Activated CD4-positive, alpha-beta T cell treated with anti-CD3 and anti-CD28 coated beads, Interleukin-2, Interleukin-4, amounts not matched to agents 100 ng/mL and 50 ng/mL, durations not matched to agents 16 hours and 8 hours (primary cell): ENCODE measurements around the gene ABCG1.
"Not testable (repeated sequence)": the region's sequence is repeated elsewhere in the genome, so short reads cannot be mapped to it uniquely, and the experiment has no call there.

Experiments used
- DNase-seq: peaks from one replicate; pipeline ENCODE4 v3.0.0-alpha.2; 2020; ENCODE audit warnings: low spot score

The ABCG1 gene

DNA sequence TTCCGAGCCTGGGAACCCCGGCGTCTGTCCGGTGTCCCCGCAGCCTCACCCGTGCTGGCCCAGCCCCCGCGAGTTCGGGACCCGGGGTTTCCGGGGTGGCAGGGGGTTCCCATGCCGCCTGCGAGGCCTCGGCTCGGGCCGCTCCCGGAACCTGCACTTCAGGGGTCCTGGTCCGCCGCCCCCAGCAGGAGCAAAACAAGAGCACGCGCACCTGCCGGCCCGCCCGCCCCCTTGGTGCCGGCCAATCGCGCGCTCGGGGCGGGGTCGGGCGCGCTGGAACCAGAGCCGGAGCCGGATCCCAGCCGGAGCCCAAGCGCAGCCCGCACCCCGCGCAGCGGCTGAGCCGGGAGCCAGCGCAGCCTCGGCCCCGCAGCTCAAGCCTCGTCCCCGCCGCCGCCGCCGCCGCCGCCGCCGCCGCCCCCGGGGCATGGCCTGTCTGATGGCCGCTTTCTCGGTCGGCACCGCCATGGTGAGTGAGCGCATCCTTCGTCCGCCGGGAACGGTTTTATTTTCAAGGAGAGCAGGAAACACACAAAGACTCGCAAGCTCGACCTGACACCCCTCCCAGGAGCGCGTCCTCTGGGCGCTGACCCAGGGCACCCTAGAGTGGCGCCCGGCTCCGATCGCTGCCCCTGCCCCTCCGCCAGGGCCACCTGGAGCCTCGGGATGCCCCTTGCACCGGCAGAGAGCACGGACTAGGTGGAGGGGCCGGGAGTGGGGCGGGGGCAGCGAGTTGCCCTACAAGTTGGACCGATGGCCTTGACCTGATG, at the start of gene ABCG1:
ABCG1 (plus strand) TSS at position 305 of the 770 bp plus-strand sequence; CDS start at position 428, 123 bp downstream.
- DNase-seq, result peak; percentile 10

DNA sequence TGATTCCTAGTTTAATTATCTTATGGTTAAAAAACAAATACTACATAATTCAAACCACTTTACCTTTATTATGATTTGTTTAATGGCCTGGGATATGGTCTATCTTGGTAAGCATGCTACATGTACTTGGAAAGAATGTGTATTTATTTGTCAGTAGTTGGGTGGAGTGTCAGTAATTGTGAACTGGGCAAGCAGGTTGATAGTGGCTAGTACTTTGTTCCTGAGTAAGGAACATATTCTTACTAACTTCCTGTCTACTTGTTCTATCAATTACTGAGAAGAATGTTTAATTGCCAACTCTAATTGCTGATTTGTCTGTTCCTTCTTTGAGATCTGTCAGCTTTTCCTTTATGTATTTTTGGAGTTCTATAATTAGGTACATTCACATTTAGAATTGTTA, 49.2 kb upstream of the ABCG1 start:
- no peak for DNase-seq

DNA sequence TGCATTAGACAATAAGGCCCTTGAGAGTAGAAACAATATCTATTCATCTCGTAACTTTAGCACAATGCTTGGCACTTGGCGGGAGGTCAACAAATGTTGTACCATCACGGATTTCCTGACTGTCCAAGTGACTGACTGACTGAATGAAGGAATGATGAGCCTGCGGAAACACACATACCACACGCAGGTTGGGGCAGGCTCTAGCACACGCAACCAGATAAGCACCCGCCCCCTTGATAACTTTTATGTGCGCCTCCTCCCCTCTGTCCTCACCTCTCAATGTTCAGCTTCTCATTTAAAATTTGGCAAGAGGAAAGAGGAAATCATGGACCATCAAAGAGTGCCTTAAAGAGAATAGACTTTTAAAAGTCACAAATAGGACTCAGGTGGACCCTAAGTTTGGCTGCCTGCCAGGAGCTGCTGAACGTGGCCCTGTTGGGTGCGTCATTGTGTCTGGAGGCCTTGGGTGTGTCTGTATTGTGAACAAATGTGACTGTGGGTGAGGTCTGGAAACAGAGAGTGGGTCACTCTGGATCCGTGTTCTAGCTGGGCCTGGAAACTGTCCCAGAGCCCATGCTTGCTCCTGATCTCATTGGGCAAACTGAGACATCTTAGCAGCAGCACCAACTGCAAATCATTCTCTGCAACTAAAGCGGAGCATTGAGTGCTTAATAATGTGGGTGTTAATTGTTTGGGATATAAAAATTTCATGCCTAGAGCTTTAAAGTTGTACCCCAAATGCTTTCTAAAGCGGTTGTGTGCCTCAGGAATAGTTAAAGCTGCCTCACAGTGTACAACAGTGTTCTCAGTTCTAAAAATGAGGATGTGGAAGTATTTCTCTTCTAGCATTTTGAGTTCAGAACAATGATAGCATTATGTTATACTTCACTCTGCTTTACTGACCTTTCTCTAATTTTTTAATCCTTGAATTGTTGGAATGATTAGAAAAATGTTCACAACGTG, 47.6 kb upstream of the ABCG1 start:
- no peak for DNase-seq

DNA sequence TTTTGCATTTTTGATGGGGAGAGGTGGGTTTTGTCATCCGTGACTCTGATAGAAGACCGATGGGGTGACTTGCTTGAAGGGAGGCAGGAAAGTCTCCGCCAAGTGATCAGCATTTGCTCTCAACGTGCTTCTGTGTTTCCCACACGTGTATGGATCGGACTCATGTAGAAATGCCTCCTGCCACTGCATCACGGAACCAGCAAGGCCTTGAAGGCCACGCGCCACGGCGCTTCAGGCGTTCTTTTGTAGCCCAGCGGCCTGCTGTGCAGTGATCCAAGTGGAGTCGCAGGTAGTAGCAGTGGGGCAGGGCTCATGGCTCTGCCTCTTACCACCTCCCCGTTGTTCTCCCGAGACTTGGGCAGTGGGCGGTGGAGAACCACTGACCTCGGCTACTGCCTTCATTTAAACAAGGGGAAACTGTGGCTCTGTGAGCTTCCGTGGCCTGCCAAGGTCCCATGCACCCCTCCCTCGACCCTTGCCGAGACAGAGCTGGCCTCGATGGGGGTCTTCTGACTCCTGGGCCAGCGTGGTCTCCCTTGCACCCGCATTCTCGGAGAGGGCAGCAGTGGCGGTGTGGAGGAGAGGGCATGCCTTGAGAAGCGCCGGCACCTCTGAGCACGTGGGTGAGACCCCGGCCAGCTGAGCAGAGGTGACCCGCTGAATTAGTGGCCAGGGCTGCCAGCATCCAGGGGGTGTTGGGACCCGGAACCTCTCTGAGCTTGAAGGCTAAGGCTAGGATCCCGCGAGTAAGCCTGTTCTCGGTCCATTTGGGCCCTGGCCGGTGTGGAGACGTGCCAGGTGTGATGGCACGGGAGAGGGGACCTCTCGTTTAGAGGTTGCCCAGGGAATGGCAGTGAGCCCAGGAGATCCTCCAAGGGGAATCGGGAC, 46.1 kb upstream of the ABCG1 start:
- DNase-seq, result no peak

DNA sequence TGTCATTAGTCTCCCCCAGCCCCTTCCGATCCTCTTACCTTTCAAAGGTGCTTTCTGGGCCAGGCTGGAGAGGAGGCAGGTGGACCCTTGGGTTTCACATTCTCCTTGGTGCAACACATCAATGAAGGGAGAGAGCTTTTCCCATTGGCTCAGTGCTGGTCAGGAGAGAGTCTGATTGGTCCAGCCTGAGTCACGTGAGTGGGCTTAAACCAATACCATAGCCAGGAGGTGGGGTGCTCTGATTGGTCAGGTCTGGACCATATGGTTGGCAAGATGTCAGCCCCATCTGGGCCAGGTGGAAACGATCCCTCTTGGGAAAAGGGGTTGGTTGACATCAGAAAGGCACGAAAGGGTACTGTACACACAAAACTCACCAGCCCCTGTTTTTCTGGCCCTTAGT, 44.8 kb upstream of the ABCG1 start:
- DNase-seq, result no peak

DNA sequence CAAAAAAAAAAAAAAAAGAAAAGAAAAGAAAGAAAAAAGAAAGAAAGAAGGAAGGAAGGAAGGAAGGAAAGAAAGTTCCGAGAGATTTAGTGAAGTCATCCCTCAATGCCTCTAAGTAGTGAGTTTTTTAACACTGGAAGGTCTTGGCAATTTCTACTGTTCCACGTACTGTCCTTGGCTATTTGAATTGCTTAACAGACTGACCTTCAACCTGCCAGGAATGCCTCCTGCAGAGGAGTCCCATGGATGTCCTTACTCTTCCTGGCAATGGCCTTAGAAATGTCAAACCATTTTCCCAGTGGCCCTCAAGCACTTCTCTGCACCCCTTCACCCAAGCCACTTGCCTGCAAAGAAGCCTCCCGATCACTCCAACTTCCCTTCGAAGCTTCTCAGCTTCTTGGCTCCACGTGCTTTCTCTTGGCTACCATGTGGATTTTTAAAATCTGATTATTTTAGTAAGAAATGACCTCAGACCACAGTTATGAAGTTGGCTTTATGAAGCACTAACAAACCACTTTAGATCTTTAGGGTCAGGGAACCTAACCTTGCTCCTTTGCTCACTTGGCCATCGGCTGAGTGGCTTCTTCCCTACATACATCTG, 43.7 kb upstream of the ABCG1 start:
- no peak for DNase-seq

DNA sequence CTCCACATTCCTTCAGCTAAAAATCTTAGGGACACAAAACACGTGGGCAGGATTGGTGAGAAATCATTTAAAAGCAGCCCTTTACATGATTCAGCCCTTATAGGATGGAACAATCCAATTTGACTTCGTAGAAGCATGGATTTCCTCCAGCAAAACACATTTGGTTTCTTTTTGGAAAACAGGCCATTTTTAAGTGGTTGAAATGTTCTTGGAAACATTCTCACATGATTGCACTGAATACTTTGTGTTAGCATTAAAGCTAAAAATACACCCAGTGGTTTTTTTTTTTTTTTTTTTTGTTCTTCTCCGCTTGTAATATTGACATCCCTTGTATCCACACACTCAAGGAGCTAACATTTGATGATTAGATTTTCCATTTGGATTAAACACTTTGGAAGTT, 42.1 kb upstream of the ABCG1 start:
- DNase-seq, result no peak

DNA sequence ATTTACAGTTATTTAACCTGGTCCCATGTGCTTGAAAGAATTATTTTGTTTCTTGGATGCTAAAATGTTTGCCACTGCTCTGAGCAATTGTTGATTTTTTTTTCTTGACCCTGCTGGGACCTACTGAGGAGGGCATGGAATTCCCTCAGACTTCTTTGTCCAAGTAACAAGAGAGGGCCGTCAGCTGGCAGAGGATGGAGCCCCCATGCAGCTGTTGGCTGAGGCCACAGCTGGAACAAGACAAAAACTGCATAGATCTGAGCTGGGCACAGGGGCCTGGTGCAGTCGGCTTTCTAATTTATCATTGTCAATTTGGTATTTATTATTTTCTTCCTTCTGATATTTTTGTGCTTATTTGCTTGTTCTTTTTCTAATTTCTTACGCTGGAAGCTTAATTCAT, 39.6 kb upstream of the ABCG1 start:
- DNase-seq, result no peak

DNA sequence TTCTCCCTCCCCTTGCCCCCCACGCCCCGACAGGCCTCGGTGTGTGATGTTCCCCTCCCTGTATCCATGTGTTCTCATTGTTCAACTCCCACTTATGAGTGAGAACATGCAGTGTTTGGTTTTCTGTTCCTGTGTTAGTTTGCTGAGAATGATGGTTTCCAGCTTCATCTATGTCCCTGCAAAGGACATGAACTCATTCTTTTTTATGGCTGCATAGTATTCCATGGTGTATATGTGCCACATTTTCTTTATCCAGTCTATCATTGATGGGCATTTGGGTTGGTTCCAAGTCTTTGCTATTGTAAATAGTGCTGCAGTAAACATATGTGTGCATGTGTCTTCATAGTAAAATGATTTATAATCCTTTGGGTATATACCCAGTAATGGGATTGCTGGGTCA, 38.9 kb upstream of the ABCG1 start:
- not testable (repeated sequence) for DNase-seq

DNA sequence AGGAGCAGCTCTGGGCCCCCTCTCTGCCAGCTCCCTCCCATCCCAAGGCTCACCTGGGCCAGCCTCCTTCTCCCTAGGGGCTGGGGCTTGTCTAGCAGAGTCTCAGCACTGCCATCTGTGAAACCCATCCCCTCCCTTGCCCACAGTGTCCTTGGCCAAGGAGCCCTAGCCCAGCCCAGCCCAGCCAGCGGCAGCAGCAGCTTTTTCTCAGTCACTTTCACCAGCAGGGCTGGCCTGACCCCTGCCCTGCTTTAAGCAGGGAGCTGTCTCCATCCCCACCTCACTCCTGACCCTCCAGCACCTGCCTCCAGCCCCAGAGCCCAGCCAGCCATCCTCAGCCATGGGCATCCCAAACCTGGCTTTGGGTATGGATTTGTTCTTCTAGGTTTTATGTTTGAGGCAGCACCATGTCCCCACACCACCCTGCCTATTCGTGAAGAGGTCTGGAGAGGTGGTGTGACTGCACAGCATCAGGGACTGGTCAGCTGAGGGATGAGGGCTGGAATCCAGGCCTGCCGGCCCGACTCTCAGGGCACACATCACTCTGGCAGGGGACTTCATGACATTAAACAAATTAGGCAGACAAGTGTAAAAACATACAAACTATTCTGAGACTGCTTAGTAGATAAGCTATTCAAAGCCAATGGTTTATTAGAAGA, 36.1 kb upstream of the ABCG1 start:
- no peak for DNase-seq

DNA sequence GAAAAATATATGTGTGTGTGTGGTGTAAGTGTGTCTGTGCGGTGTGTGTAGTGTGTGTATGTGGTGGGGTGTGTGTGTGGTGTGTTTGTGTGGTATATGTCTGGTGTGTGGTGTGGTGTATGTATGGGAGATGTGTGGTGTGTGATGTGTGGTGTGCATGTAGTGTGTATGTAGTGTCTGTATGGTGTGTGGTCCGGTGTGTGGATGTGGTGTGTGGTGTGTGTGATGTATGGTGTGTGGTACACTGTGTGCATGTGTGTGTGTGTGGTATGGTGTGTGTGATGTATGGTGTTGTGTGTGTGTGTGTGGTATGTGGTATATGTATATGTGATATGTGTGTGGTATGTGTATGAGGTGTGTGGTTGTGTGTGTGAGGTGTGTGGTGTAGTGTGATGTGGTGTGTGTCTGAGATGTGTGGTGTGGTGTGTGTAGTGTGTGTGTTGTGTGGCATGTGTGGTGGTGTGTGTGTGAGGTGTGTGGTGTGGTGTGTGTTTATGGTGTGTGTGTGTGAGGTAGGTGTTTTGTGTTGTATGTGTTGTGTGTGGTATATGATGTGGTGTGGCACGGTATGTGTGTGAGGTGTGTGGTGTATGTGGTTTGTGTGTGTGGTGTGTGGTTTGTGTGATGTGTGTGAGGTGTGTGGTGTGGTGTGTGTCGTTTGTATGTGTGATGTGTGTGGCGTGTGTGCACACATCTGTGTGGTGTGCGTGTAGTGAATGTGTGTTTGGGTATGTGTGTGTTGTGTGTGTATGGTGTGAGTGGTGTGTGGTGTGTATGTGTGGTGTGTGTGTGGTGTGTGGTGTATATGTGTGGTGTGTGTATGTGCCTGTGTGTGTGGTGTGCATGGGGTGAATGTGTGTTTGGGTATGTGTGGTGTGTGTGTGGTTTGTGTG, 35.3 kb upstream of the ABCG1 start:
- DNase-seq, result no peak

DNA sequence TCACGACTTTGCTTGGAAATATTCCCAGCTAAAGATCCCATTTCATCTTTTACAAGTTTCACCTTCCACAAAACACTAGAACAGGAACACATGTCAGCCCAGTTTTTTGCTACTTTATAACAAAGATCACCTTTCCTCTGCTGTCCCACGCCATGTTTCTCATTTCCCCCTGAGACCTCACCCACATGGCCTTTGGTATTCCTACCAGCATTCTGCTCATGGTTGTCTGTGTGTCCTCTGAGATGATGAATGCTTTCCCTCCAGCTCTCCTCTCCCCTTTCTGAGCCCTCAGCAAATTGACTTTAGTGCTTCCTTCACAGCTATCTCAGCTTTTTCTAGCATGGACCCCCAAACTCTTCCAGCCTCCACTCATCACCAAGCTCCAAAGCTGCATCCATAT, 32.3 kb upstream of the ABCG1 start:
- DNase-seq, result no peak

DNA sequence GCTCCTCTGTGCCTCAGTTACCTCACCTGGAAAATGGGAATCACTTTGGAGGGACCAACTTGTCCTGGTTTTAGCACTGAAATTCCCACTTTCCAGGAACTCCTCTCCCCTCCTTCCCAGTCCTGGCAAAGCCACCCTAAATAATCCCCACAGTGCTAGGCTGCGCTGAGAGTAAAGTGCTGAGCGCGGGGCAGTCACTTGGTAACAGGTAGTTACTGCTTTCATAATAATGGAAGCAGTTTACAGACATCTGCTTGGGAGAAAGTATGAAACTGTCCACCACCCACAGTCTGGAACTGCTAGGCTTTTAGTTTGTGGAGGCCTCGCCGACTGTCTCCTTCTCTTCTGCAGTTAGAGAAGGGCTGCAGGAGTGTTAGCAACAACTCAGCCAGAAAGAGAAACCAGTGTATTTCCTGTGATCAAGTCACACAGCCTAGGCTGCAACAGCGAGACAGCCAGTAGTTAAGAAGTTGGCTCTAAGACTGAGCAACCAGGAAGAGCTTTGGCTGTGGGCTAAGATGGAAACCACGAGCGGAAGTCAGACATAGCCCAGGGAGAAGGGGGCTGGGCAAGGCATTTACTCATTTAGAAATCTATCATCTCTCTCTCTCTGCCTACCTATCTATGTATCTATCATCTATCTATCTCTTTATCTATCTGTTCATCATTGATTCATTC, 30.8 kb upstream of the ABCG1 start:
- DNase-seq, result peak; percentile 94

DNA sequence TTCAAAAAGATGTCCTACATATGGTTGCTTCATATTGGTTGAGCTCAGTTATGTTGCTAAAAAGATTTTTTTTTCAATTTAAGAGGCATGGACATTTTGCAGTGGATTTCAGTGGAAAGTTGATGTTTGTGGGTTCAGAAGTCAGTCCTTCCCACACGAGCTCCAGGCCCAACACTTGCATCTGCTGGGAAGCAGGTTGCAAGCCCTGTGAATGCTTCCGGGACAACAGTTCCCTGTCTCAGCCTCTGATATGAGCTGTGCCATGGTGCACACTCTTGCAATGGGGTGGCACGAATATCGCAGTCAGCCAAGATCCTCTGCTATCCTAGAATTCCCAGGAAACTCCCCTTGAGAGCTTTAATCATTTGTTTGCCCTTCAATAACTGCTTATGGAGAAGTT, 30.3 kb upstream of the ABCG1 start:
- DNase-seq, result no peak

DNA sequence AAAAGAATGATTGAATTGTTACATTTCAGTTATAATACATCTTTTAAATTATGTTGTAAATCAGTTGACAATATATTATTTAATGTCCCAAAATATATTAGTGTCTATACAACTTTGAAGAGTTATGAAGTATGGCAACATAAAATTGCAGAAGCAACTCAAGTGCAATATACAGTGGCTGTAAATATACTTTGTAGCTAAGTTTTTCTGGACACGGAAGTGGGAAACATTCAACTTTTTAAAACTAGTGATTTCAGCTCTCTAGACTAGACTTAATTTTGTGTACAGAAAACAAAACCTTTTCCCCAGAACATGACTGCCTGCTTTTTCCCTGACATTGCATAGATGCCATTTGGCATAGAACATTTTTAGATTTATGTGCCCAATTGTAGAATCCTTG, 29.5 kb upstream of the ABCG1 start:
- DNase-seq, result no peak

DNA sequence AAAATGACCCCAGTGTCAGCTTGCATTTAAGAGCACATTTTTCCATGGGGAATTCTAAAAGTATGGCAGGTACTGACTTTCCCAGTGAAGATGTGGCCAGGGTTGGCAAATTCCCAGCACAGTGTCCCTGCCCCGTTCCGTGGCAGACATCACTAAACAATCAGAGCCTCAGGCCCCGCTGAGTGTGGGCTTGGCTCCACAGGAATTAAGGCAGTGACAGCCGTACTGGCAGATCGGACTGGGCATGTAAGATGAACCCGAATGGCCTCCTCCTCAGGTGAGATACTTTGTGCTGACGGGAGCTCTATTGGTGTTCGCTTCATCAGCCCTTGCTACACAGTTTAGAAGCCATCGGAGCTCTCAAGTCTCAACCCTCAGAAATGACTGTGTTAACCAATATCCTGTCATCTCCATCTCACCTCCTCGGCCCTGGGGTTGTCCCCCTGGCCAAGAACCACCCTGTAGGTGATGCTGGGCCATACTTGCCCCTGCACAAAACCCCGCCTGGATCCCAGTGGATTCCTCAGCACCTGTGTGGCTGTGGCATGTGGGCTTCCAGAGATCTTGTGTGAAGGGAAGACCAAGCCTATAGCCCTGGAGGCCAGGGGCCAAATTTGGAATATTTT, 29.0 kb upstream of the ABCG1 start:
- peak; percentile 71 for DNase-seq

DNA sequence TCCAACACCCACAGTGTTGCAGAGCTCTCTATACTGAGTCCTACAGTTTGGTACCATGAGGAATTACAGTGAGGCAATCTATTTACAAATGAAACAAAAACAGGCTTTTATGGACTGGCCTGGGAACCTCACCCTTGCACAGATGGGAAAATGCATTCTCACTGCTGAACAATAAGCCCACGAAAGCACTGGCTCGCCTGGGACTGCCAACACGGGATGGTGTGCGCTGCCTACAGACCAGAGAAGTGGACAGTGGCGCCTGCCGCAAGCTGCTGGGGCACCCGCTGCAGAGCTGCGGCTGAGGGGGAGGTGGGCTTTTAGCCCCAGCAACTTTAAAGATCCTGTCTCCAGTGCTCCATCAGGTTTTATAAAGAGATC, 28.5 kb upstream of the ABCG1 start:
- DNase-seq, result no peak

DNA sequence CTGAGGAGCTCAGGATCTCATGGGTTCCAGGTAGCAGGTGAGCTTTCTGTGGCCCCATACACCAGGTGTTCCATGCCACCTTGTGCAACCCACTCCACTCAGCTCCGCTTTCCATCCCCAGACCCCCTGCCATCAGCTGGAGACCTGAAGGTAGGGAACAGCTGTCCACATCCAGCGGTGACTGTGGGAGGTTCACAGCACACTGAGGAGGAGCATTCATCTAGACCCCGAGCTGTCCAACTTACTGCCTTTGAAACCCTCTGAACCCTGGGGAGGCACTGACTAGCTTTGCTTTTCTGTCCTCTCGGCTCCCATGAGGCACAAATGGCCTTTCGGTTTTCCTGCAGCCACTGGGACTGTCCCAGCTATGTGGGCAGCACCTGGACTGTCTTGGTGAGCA, 27.9 kb upstream of the ABCG1 start:
- no peak for DNase-seq
